Eye (tissue), 1 donor: Measurements from ENCODE around the gene TTC16.
A peak's percentile ranks its signal among the peaks of the same experiment; 100 is the strongest.

Source experiments
- DNase-seq: peaks from one replicate; pipeline ENCODE4 v3.0.0-alpha.2; 2015

The TTC16 gene

DNA sequence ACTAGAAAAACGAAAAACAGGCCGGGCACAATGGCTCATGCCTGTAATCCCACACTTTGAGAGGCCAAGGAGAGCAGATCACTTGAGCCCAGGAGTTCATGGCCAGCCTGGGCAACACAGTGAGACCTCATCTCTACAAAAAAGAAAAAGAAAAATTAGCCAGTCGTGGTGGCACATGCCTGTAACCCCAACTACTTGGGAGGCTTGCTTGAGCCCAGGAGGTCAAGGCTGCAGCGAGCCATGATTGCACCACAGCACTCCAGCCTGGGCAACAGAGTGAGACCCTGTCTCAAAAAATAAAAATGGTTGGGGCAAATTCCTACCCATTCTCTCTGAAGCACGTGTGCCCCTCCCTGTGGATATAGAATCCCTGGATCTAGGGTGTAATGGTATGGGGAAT, 17.5 kb upstream of the TTC16 start:
- DNase-seq, result no peak

DNA sequence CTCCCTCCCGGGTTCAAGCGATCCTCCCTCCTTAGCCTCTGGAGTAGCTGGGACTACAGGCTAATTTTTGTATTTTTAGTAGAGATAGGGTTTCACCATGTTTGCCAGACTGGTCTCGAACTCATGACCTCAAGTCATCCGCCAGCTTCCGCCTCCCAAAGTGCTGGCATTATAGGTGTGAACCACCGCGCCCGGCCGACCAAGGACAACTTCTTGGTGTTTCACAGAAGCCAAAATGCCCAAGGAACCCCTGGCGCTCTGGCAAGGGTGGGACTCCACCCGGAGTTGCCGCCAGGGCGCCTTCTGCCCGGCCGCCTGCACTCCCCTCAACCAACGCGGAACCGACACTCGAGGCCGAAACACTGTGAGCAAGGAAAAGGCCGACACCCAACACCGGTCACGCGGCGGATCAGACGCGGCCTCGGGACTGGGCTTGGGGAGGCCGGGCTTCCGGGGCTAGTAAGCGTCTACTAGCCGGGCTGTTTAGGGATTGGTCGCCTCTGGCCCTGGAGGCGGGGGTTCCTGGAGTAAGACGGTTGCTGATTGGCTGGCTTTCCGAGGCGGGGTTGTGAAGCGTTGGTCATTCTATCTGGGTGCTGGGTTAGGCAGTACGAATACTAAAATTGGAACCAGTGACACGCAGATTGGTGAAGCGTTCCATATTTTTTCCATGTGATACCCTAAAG, 16.8 kb upstream of the TTC16 start:
- DNase-seq, result peak; percentile 97

DNA sequence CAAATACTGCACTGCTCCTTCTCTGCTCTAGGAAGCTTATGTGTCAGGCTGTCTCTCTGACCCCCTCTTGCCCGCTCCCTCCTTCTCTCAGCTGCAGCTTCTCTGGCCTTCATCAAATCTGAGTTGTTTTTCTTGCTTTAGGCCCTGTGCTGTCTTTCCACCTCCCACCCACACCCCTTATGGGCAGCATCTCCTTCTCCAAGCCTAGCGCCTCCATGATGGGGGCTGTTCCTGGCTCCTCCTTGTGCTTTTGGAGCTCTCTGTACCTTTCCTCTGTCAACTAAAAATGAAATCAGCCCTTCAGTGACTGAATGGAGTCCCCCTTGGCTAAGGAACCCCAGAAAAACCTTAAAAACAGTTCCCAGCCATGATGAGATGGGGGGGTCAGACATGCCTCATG, 15.7 kb upstream of the TTC16 start:
- no peak for DNase-seq

DNA sequence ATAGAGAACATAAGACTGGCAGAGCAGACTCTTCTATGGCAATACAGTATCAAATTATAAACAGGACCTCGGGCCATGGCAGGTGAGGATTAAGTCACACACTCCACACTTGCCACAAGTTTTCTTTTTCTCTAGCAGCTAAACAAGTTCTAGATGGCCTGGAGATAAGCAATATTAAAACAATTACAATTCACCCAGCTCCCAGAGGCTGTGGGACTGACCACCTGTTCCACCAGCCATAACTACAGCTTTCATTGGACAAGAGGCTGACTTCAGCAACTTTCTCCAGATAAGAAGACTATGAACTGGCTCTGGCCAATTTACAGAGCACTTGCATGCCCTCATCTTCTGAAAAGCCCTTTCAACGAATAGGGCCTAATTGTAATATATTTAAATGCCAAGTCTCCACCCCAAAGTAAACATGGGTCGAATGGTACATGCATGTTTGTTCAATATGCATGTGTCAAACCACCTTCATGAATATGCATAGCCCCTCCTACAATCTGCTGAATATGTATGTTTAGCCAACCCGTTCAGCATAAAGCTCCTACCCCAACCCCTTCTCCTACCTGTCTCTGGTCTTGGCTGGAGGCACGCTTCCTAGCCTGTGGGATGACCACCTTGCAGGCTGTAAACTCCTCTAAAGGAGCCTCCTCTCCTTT, 15.2 kb upstream of the TTC16 start:
- no peak for DNase-seq

DNA sequence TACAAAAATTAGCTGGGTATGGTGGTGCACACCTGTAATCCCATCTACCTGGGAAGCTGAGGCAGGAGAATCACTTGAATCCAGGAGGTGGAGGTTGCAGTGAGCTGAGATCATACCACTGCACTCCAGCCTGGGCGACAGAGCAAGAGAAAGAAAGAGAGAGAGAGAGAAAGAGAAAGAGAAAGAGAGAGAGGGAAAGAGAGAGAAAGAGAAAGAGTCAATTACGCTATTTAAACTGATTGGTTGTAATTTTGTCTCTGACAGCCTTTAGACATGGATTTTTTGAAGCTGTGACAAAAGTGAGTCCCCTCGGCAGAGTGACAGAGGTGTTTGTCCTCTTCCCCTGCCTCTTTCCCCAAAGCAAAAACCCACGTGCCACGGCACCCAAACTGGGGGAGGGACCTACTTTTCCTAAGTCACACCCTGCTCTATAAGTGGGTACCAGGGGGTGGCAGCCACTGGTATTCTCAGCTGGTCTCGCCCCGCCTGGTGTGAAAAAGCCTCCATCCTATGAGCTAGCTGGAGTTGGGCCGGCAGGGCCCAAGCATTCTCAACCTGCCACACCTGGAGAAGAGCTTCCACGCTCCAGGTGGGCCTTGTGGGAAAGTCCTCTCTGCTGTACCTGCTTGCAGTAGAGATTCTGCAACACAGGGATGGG, 12.5 kb upstream of the TTC16 start:
- no peak for DNase-seq

DNA sequence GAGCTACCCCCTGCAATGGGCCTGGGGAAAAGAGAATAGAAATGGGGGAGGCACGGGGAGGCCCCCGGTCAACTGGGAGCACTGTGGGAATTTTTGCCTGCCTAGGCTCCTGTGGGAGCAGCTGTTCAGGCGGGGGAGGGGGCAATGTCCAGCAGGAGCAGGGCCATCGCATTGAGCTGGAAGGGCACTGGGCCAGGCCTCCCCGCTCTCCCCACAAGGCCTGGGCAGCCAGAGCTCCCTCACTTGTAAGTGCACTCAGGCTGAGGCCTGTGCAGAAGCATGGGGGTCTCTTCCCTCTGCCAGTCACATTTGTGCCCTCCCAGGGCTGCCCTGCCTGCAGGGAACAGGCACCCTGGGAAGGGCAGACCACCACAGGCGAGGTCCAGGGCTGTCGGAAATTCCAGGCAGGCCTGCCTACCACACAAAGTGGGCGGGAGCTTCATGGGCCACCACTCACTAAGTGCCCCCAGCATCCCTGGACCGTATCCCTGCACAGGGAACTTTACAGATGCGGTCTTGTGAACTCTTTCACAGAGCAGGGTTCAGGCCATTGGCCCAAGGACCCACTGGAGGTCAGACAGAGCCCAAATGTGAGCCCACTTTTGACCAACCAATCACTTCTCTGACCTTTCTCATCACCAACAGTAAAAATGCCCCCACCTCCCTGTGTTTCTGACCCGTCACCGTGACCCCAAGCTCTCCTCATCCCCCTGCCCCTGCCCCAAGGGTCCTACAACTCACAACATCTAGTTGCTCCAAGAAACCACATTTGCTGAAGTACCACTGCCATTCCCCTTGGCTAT, 10.1 kb upstream of the TTC16 start:
- peak; percentile 48 for DNase-seq

DNA sequence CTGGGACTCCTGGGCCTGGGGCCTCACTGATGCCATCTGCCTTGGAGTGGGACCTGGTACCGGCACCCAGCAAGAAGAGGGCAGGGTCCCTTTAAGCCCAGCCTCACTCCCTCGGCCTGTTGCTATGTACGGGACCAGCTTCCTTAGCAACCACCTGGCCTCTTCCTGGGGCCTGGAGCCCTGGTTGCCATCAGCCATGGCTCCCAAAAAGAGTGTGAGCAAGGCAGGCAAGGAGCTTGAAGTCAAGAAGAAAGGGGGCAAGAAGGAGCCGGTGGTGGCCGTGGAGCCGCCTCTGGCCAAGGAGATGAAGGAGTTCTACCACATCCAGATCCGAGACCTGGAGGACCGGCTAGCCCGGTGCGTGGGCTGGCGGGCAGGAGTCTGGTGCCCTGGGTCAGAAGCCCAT, 9.0 kb upstream of the TTC16 start, which contains the start of gene CFAP157:
Gene CFAP157, plus strand, starts transcription at position 153 of the 406 bp plus-strand sequence. Its CDS starts 44 bp downstream, at position 197.
- peak; percentile 43 for DNase-seq

DNA sequence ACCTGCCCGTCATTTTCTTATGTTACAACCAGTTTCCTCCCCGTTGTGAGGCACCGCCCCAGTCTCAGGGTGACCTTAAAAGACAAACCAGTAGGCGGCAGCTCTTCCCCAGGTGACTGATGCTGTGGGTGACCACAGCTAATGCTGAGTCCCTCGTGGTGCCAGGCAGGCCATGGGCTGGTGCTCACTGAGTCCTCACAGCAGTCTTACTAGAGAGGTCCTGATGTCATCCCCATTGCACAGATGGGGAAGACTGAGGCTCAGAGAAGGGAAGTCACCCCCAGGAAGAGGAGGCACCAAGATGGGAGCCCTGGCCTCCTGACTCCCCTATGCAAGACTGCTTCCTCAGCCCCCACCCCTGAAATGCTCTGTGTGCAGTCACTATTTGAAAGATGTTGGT, 8.1 kb upstream of the TTC16 start:
- DNase-seq, result no peak

DNA sequence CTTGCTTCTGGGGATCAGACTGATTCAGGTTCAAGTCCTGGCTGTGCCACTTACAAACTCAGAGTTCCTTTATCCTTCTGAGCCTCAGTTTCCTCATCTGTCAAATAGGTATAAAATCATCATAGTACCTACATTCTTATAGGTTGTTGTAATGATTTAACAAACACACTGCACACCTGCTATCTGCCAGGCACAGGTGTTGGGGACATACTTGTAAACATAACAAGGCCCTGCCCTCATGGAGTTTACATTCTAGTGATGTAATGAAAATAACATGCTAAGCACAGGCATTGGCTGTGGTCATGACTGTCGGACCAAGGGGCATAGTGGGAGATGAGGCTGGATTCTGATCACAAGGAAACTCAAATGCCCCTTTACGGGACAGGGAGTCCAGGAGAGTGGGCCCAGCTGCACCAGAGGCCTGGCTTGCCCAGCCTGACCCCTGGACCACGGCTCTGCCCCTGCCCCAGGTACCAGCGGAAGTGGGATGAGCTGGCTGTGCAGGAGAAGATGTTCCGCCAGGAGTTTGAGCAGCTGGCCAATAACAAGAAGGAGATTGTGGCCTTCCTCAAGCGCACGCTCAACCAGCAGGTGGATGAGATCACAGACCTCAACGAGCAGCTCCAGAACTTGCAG, 6.8 kb upstream of the TTC16 start:
- DNase-seq, result no peak

DNA sequence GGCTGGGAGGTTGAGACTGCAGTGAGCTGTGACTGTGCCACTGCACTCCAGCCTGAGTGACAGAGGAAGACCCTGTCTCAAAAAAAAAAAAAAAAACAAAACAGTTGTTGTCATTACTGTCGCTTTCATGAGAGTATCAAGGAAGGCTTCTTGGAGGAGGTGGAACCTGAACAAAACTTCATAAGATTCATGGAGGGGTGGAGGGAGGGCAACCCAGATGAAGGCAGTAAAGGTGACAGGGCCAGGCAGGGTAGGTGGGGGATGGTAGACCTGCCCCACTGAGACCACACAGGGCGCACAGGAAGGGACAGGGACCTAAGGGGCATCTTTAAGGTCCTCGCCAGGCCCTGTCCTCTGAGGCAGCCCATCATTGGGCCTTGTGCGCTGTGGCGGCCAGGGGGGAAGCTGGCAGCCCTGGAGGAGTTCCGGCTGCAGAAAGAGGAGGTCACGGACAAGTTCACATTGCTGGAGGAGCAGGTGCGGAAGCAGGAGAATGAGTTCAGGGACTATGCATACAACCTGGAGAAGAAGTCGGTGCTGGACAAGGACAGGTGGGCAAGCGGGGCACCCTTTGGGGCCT, 5.6 kb upstream of the TTC16 start:
- DNase-seq, result no peak

DNA sequence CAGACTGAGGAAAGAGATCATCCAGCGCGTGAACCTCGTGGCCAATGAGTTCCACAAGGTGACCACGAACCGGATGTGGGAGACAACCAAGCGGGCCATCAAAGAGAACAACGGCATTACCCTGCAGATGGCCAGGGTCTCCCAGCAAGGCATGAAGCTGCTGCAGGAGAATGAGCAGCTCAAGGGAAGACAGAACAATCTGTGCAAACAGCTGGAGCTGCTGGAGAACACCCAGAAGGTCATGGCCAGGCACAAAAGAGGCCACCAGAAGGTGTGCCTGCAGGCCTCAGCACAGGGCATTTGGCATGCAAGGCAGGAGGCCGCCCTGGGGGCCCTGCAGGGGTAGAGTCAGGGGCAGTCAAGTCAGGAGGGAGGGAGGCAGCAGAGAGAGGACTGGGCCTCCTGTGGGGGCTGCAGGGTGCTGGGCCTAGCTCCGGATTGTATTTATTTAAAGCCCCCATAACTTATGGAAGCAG, 4.6 kb upstream of the TTC16 start:
- peak; percentile 47 for DNase-seq

DNA sequence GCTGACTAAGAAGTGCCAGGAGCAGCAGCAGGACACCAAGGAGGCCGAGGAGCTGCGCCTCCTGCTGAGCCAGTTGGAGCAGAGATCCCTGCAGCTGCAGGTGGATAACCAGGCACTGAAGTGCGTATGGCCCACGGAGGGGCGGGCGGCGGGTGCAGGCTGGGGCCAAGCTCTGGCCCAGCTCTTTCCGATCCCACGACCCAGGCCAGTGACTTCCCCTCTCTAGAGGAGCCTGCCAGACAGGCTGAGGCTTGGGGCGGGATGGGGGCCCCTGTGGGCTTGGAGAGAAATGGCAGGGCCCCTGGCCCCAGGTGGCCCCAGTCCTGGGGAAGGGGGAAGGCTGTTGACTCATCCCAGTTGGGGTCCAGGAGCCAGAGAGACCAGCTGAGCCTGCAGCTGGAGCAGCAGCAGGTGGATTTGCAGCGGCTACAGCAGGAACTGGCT, 4.0 kb upstream of the TTC16 start:
- DNase-seq, result no peak

DNA sequence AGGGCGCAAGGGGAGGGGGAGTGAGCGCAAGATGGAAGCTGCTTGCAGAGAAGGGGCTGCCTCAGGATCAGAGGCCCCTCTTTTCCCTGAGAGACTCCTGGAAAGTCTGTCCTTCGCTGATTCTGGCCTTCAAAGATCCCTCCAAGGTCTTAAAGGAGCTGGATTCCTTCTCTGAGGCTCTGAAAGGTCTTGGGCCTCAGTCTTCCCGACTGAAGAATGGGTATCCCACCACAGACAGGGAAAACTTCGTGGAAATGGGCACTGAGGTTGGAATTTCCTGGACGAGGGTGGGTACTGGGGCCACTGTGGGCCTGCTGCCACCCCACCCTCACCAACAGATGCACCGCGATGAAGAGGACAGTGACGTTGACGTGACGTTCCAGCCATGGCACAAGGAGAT, 3.5 kb upstream of the TTC16 start:
- no peak for DNase-seq

DNA sequence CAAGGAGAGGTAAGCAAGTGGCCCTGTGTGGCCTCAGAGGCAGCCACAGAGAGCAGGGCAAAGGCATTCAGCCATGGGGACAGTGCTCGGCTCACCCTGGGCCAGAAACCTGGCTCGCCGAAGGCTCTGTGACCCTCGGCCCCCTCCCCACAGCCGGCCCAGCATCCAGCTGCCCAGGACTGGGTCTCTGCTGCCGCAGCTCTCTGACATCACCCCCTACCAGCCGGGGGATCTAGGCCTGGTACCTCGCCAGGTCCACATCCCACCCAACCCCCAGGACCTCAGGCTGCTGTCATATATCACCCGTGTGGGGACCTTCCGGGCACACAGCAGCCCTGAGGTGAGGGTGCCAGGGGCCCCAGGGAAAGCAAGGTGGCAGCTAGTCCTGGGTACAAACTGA, 3.0 kb upstream of the TTC16 start:
- no peak for DNase-seq

DNA sequence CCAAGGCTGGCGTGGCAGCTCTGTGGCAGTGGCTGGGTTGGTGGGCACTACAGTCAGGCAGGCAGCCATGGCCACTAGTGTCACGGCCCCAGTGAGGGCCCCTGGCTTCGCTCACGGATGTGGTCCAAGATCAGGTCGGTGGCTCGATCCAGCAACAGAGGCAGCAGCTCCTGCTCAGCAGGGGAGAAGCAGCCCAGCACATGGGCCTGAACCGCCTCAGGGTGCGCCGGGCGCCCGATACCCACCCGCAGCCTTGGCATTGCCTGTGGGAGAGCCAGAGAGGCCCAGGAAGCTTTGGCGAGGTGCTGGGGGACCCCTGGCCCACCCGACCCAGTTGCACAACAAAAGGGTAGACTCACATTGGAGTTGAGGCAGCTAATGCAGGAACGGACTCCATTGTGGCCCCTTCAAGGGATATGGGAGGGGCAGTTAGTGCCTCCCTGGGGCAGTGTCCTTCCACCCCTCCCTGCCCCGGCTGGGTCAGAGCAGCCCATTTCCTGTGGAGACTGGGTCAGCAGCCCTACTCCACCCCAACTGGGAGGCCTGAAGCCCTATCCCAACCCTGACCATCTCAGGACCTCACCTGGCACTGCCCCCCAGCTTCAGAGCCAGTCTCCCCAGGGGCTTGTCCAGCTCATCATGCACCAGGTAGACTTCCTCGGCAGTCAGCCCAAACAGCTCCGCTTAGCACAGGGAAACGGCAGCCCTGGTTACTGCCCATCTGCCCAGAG, 1.7 kb upstream of the TTC16 start:
- no peak for DNase-seq

DNA sequence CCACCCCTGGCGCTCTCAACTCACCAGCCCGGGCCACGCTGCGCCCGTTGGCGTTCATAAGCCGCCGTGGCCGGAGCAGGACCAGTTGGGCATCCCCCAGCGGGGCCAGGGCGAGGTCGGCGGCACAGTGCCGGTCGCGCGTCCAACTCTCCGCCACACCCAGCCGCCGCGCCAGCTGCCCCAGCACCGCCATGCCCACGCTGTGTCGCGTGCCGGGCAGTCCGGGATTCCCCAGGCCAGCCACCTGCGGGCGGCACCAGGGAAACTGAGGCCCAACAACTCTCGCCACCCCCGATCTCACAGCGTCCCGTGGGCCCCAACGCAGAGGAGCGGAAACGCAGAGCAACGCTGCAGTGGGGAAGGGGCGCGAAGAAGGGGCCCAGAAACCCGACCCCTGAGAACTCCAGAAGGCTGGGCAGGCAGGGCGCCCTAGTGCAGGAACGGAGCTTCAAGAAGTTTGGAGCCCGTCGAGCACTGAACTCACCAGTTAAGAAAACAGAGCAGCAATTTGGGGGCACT, 869 bp upstream of the TTC16 start:
- DNase-seq, result no peak

DNA sequence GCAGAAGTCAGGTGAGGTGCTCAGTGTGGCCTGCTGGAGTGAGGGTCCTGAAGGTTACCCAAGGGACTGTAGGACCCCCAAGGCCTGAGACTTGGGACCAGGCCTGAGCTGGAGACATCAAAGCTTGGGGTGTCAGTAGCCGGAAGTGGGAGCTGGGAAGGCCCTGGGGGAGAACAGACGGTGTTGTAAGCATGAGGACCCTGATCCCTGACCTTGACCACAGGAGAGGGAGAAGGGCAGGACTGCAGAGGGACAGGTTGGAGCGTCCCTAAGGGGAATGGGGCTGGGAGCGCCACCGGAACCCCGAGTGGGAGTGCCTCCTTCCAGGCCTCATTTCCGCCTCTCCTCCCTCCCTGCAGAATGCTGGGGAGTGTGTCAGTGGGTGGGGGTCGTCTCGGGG, 533 bp downstream of the TTC16 start:
- DNase-seq, result no peak

DNA sequence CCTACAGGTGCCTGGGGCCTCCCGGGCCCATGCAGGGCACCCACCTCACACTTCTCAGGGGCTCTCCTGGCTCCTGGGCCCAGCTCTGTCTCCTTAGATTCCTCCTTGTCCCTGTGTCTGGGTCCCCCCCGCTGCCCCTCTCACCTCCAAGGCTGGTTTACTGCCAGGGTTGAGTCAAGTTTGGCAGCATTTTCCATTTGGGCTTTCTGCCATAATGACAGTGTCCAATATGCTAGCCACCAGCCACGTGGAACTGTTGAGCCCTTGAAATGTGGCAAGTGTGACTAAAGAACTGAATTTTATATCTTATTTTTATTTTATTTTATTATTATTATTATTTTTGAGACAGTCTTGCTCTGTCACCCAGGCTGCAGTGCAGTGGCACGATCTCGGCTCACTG, 1.9 kb downstream of the TTC16 start:
- no peak for DNase-seq

DNA sequence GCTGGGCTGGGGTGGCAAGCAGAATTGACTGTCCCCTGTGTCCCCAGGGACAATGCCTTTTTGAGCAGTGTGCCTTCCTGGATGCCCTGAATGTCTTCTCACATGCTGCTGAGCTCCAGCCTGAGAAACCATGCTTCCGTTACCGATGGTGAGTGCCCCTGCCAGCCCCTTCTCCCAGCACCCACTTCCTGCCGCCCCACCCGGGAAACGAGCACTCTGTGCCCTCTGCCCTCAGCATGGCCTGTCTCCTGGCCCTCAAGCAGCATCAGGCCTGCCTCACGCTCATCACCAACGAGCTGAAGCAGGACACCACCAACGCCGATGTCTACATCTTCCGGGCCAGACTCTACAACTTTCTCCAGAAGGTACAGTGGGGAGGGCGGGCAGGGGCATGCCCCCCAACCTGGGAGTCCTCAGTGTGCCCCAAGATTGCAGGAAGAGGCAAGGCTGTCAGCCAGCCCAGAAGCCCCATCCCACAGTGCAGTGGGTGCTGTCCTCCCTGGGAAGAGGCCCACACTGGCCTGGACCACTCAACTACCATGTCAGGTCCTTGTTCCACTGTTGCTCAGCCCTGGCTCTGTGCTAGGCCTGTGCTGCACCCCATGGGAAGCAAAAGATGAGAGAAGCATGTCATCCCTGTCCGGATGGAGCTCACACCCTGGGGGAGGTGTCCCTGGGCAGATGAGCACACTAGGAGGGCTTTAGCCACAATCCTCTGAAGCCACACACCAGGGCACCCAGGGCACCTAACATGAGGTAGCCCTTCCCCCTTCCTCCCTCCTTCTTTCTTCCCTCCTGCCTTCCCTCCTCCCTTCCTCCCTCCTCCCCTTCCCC, 4.4 kb downstream of the TTC16 start:
- DNase-seq, result no peak

DNA sequence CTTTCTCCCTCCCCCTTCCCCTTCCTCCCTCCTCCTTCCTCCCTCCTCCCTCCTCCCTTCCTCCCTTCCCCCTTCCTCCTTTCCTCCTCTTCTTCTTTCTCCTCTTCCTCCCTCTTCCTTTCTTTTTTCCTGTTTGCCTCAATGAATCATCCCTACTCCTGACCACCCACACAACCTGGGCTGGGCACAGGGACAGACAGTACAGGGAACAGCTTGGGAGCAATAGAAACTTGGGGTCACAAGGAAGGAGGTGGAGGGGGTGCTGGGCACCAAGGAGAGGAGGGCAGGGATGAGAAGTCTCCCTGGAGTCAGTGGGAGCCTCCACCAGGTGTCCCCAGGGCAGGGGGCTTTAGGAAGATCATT, 5.0 kb downstream of the TTC16 start:
- DNase-seq, result no peak
